K562 (cell line): ENCODE results near the gene ZBTB16. TPM values are rescaled to one million over a fixed set of nuclear protein-coding genes. Genes with fewer than 3 reads are reported as not detected.
A peak's percentile ranks its signal among the peaks of the same experiment; 100 is the strongest.

Experiments
- ATAC-seq: fragments of 200-7000 bp; cut with Tn5 transposase; 3 replicates; pipeline ENCODE4 v1.9.1; 2020; ENCODE audit warnings: moderate library complexity
- BruUV-seq: library from RNA; stranded (reverse); fragments of 400-500 nt; replicated peaks from 2 replicates; lab custom pipeline; 2021; lab: Mats Ljungman, UMichigan
- CTCF ChIA-PET: fragments of 300-600 bp; formaldehyde crosslinking; extraction: SDS; loops from one replicate; lab custom pipeline; 2021; ENCODE audit warnings: low intra/inter-chr PET ratio; lab: Yijun Ruan, JAX
- POLR2A ChIA-PET: fragments of 300-600, 350-650 bp; sonication (Branson Sonifier 250); formaldehyde crosslinking; extraction: SDS; loops from one replicate; lab custom pipeline; 2021; ENCODE audit warnings: antibody characterized with exemption, inconsistent platforms; lab: Yijun Ruan, JAX
- DNase-seq, 4 experiments: peaks; one replicate each; pipeline versions ENCODE4 v3.0.0 to v3.0.0-alpha.2; 2011 to 2018; ENCODE audit warnings: low spot score in 3 of 4, mixed read lengths in 3 of 4; ENCODE audit errors: extremely low read depth in 1 of 4
- FAIRE-seq: peaks from 2 replicates; lab custom pipeline; 2011; peaks lifted over from hg19 to GRCh38; lab: Jason Lieb, UNC
- H2AFZ ChIP-seq: 2 replicates; pipeline ENCODE4 v1.6.0; 2011; ENCODE audit warnings: low read depth, low read length, control low read depth, inconsistent platforms
- H3K27ac ChIP-seq: fragments of 200-600 bp; 3 replicates; pipeline ENCODE4 v1.8.0; 2011; ENCODE audit warnings: low read depth, mild to moderate bottlenecking, control low read depth, inconsistent platforms, low read length, moderate library complexity, mixed read lengths; ENCODE audit errors: extremely low read depth
- H3K27me3 ChIP-seq, 2 experiments: fragments of 300-600 bp in 1 of 2; 2 replicates in 1 of 2; 3 replicates in 1 of 2; pipeline versions ENCODE4 v1.6.0 to v1.8.0; 2011; ENCODE audit warnings: inconsistent platforms in 2 of 2, low read length in 2 of 2, mild to moderate bottlenecking in 1 of 2, mixed read lengths in 1 of 2, moderate library complexity in 1 of 2; ENCODE audit not compliant: control insufficient read depth in 2 of 2, insufficient read depth in 2 of 2
- H3K36me3 ChIP-seq: fragments of 300-600 bp; 3 replicates; pipeline ENCODE4 v1.8.0; 2011; ENCODE audit warnings: mild to moderate bottlenecking, low read length, inconsistent platforms; ENCODE audit not compliant: control insufficient read depth, insufficient read depth
- H3K4me1 ChIP-seq, 2 experiments: fragments of 200-600 bp in 1 of 2; replicated peaks in 1 of 2; 2 replicates in 1 of 2; 3 replicates in 1 of 2; pipeline versions ENCODE4 v1.5.1 to v1.8.0; 2011; ENCODE audit warnings: inconsistent platforms in 2 of 2, low read length in 2 of 2, mild to moderate bottlenecking in 1 of 2, mixed read lengths in 1 of 2, moderate library complexity in 1 of 2; ENCODE audit not compliant: control insufficient read depth in 2 of 2, insufficient read depth in 2 of 2
- H3K4me2 ChIP-seq: 2 replicates; pipeline ENCODE4 v1.6.1; 2011; ENCODE audit warnings: low read length, control low read depth, inconsistent platforms, mixed read lengths; ENCODE audit not compliant: insufficient read depth
- H3K4me3 ChIP-seq: fragments of 200-600 bp; sonication (generic), shearing (Covaris generic); 2 replicates; pipeline ENCODE4 v1.5.1; 2016; ENCODE audit warnings: control low read depth, inconsistent platforms
- H3K79me2 ChIP-seq: fragments of 200-600 bp; 3 replicates; pipeline ENCODE4 v1.8.0; 2011; ENCODE audit warnings: low read length, inconsistent platforms; ENCODE audit not compliant: control insufficient read depth, insufficient read depth
- H3K9ac ChIP-seq, 2 experiments: 2 replicates each; pipeline versions ENCODE4 v1.6.0 to v1.6.1; 2011; ENCODE audit warnings: low read depth in 2 of 2, low read length in 2 of 2, control low read depth in 1 of 2, inconsistent platforms in 1 of 2, mild to moderate bottlenecking in 1 of 2, mixed read lengths in 1 of 2; ENCODE audit not compliant: insufficient read depth in 1 of 2
- H3K9me1 ChIP-seq: one replicate; pipeline ENCODE4 v1.6.0; 2011; ENCODE audit warnings: inconsistent platforms, mild to moderate bottlenecking, low read length, moderate library complexity; ENCODE audit not compliant: control insufficient read depth, insufficient read depth
- H3K9me3 ChIP-seq: replicated peaks from 2 replicates; pipeline ENCODE4 v1.5.1; 2011; ENCODE audit warnings: low read depth, low read length, inconsistent platforms; ENCODE audit not compliant: control insufficient read depth, insufficient read depth
- H4K20me1 ChIP-seq: replicated peaks from 2 replicates; pipeline ENCODE4 v1.6.1; 2011; ENCODE audit warnings: low read length, inconsistent platforms, mixed read lengths; ENCODE audit not compliant: control insufficient read depth, insufficient read depth
- ARID1B ChIP-seq: fragments of 450-650 bp; IDR thresholded peaks from 2 replicates; pipeline ENCODE4 v1.6.1; 2016; ENCODE audit warnings: antibody characterized with exemption, mild to moderate bottlenecking, inconsistent platforms
- ATF3 ChIP-seq, 2 experiments: fragments of 450-650 bp in 1 of 2; sonication (generic) in 1 of 2; formaldehyde crosslinking in 1 of 2; IDR thresholded peaks in 1 of 2; conservative IDR thresholded peaks in 1 of 2; 2 replicates each; pipeline versions ENCODE4 v1.6.1 to v1.8.1; 2016 to 2023; ENCODE audit warnings: mild to moderate bottlenecking in 2 of 2, moderate library complexity in 2 of 2, inconsistent platforms in 1 of 2, missing genetic modification reagents in 1 of 2
- CEBPB ChIP-seq: fragments of 450-650 bp; IDR thresholded peaks from 2 replicates; pipeline ENCODE4 v1.6.1; 2016; ENCODE audit warnings: missing genetic modification characterization, missing compliant biosample characterization
- CEBPG ChIP-seq, 3 experiments: fragments of 200-800 bp in 1 of 3; sonication (Bioruptor generic) in 1 of 3; sonication (generic) in 1 of 3; formaldehyde crosslinking in 1 of 3; IDR thresholded peaks in 2 of 3; conservative IDR thresholded peaks in 1 of 3; 2 replicates each; pipeline versions ENCODE4 v1.6.1 to v1.8.0; 2016 to 2022; ENCODE audit warnings: missing compliant biosample characterization in 2 of 3, missing genetic modification characterization in 2 of 3, mild to moderate bottlenecking in 1 of 3, missing genetic modification reagents in 1 of 3
- CREM ChIP-seq: IDR thresholded peaks from 2 replicates; pipeline ENCODE4 v1.6.1; 2014; ENCODE audit warnings: antibody characterized with exemption, low read depth
- E2F3 ChIP-seq: fragments of 250-450 bp; sonication (Bioruptor Pico); IDR thresholded peaks from 2 replicates; pipeline ENCODE4 v1.4.0; 2020; ENCODE audit warnings: mild to moderate bottlenecking
- FOSL1 ChIP-seq: fragments of 200-800 bp; sonication (Bioruptor generic); conservative IDR thresholded peaks from 2 replicates; pipeline ENCODE4 v1.6.1; 2016; ENCODE audit warnings: missing genetic modification characterization, missing compliant biosample characterization
- JUND ChIP-seq, 2 experiments: IDR thresholded peaks; 2 replicates in 1 of 2; 3 replicates in 1 of 2; pipeline ENCODE4 v1.6.1; 2011; ENCODE audit warnings: borderline replicate concordance in 2 of 2, low read depth in 2 of 2, low read length in 2 of 2, improper control_type of control experiment in 1 of 2, missing biosample characterization in 1 of 2, missing genetic modification characterization in 1 of 2, missing genetic modification reagents in 1 of 2
- MAFG ChIP-seq: fragments of 450-650 bp; conservative IDR thresholded peaks from 2 replicates; pipeline ENCODE4 v1.6.1; 2016; ENCODE audit warnings: missing genetic modification characterization, missing compliant biosample characterization
- NFE2 ChIP-seq: IDR thresholded peaks from 2 replicates; pipeline ENCODE4 v1.6.1; 2014; ENCODE audit warnings: antibody characterized with exemption, low read depth
- NR3C1 ChIP-seq: sonication (generic); formaldehyde crosslinking; IDR thresholded peaks from 2 replicates; pipeline ENCODE4 v1.8.1; 2022; ENCODE audit warnings: missing genetic modification reagents
- NRF1 ChIP-seq, 2 experiments: fragments of 450-650 bp; IDR thresholded peaks in 1 of 2; conservative IDR thresholded peaks in 1 of 2; 2 replicates each; pipeline ENCODE4 v1.6.1; 2014; ENCODE audit warnings: mild to moderate bottlenecking in 2 of 2
- RBM25 ChIP-seq: fragments of 200-400 bp; formaldehyde crosslinking; IDR thresholded peaks from 2 replicates; pipeline ENCODE4 v1.6.1; 2018; ENCODE audit warnings: low read length, low read depth, moderate library complexity; ENCODE audit not compliant: severe bottlenecking
- SMARCE1 ChIP-seq: fragments of 450-650 bp; IDR thresholded peaks from 2 replicates; pipeline ENCODE4 v1.7.1; 2016; ENCODE audit warnings: mild to moderate bottlenecking
- TRIM24 ChIP-seq, 2 experiments: fragments of 450-650 bp; IDR thresholded peaks; 2 replicates each; pipeline ENCODE4 v1.6.1; 2016
- ZBTB33 ChIP-seq: sonication (generic); formaldehyde crosslinking; IDR thresholded peaks from 2 replicates; pipeline ENCODE4 v1.8.1; 2023; ENCODE audit warnings: mild to moderate bottlenecking, missing genetic modification reagents
- ZNF224 ChIP-seq: sonication (generic); formaldehyde crosslinking; IDR thresholded peaks from 2 replicates; pipeline ENCODE4 v1.8.0; 2022; ENCODE audit warnings: mild to moderate bottlenecking, missing genetic modification reagents
- WGBS: fragments of 100-300 bp; shearing (Covaris generic); methylation state at CpG from one replicate; pipeline ENCODE4 v1.1.6; 2016; ENCODE audit warnings: low coverage, mixed read lengths; ENCODE audit not compliant: insufficient coverage; ENCODE audit errors: missing lambda C conversion rate; 5-methylcytosine and 5-hydroxymethylcytosine counted together
- in situ Hi-C: fragments of 300-500 bp; cut with MboI; formaldehyde crosslinking; loops from 4 replicates; pipeline ENCODE4 v1.15.0; 2018; ENCODE audit warnings: inconsistent platforms, mixed read lengths
- intact Hi-C: fragments of 100-400 bp; cut with micrococcal nuclease; formaldehyde crosslinking; loops from 2 replicates; pipeline ENCODE4 v1.14.2; 2022
- polyA plus RNA-seq, 8 experiments: library from polyadenylated mRNA; depleted of rRNA in 4 of 8; stranded (reverse) in 5 of 8; unstranded in 3 of 8; fragments of >200 nt; fragmentation: Nextera tagmentation in 2 of 8; fragmentation: Illumina TruSeq in 1 of 8; extraction: Ambion mirVana in 2 of 8; extraction: Trizol in 1 of 8; gene quantifications; 2 replicates each; pipeline versions ENCODE4 v1.2.1 to v1.2.3, GENCODE V29; 2011 to 2014; ENCODE audit warnings: inconsistent platforms in 1 of 8, missing spikeins in 1 of 8
- total RNA-seq, 7 experiments: library from RNA; depleted of rRNA in 6 of 7; stranded (reverse); fragments of >200 nt in 6 of 7; fragmentation: Illumina TruSeq in 2 of 7; extraction: Trizol in 2 of 7; gene quantifications; 2 replicates each; pipeline versions ENCODE4 v1.2.1 to v1.2.3, GENCODE V29; 2011 to 2021; ENCODE audit warnings: low replicate concordance in 1 of 7

The ZBTB16 gene
- total and polyA plus RNA-seq, 9 of the 15 experiments (the other 6 are each of a cell fraction or from before 2014, with no cell fraction given) = 0.06 to 0.40 (median 0.24) TPM; not detected in 4

- POLR2A ChIA-PET = interaction anchor here (1.1 to 1.5 kb wide), 2 partner anchors 9 to 14 kb away, joined by 4 to 5 read pairs; no protein-coding TSS in a partner anchor
- ATAC-seq (peak; percentile 26; the same call in 1 of the 3 replicates), DNase-seq (peak in 1 of 4 experiments; percentile 18), FAIRE-seq (no peak)
- Histone ChIP-seq H4K20me1 (no peaks in the 10 kb centered on the region), H3K9me1 (no peaks in the 10 kb centered on the region), H3K4me2 (no peak overlapping the region), H3K4me1 (peaks cover 0 to 11% of the 10 kb centered on the region in 2 experiments; a peak in 2 of 5 replicates), H2AFZ (no peak overlapping the region), H3K27me3 (peaks cover 16 to 55% of the 10 kb centered on the region in 2 experiments), H3K9ac (no peak overlapping the region), H3K36me3 (no peaks in the 10 kb centered on the region), H3K27ac (no peak overlapping the region), H3K4me3 (no peak overlapping the region), H3K9me3 (no peaks in the 10 kb centered on the region), H3K79me2 (no peaks in the 10 kb centered on the region)
- TF ChIP-seq JUND (IDR thresholded peaks at IDR 0.05; ENCODE audit: borderline replicate concordance, low read depth, low read length) = peak; percentile 36; the same call in 1 of the 2 replicates
- TF ChIP-seq JUND (tag; IDR thresholded peaks at IDR 0.05; ENCODE audit: borderline replicate concordance, low read depth, low read length) = no peak
- peak; percentile 63 for TF ChIP-seq CEBPB (tag)
- TF ChIP-seq SMARCE1 = peak; percentile 24; the same call in 1 of the 2 replicates
- no peak for TF ChIP-seq CREM
- no peak for TF ChIP-seq E2F3 (CRISPR knock-in tag)
- TF ChIP-seq ARID1B = 0 out of 2 replicates have a peak, but pooled peaks have one; percentile 17
- peak; percentile 36; the same call in 1 of the 2 replicates for TF ChIP-seq ATF3 (IDR thresholded peaks at IDR 0.05)
- no peak for TF ChIP-seq ATF3 (CRISPR knock-in tag; conservative IDR thresholded peaks at IDR 0.05)
- 0 out of 2 replicates have a peak, but pooled peaks have one; percentile 23 for TF ChIP-seq ZBTB33 (CRISPR knock-in tag)
- TF ChIP-seq MAFG = peak; percentile 29; the same call in 1 of the 2 replicates
- TF ChIP-seq TRIM24 (IDR thresholded peaks at IDR 0.05) = 0 out of 4 replicates have a peak, but pooled peaks of 1 of the 2 experiments have one; percentile 48
- peak; percentile 83 for TF ChIP-seq FOSL1 (tag)
- TF ChIP-seq NFE2 = peak; percentile 62
- no peak for TF ChIP-seq ZNF224 (CRISPR knock-in tag)
- TF ChIP-seq RBM25 = no peak
- 0 out of 4 replicates have a peak, but pooled peaks of 1 of the 2 experiments have one; percentile 20 for TF ChIP-seq NRF1 (conservative IDR thresholded peaks at IDR 0.05 in 1 of 2, IDR thresholded peaks at IDR 0.05 in 1 of 2)
- TF ChIP-seq CEBPG (CRISPR knock-in tag; IDR thresholded peaks at IDR 0.05) = no peak
- TF ChIP-seq CEBPG (tag; conservative IDR thresholded peaks at IDR 0.05 in 1 of 2, IDR thresholded peaks at IDR 0.05 in 1 of 2) = peak; percentile 43 to 65
- no peak for TF ChIP-seq NR3C1 (CRISPR knock-in tag)
- intact Hi-C loops (no loop called here), in situ Hi-C loops (no loop called here)
- no TSS peak for BruUV-seq
- CTCF ChIA-PET = no interaction called here
- WGBS = 11% methylated on average over 3 of the region's 3 CpGs
These were observed 75.4 kb downstream of the ZBTB16 start for GRCh38 chr11:114134870-114135269.
